Measurements from ENCODE around the gene ARVCF. TPM values are rescaled to one million over a fixed set of nuclear protein-coding genes. Genes with fewer than 3 reads are reported as not detected.
A peak's percentile ranks its signal among the peaks of the same experiment; 100 is the strongest.

Gene ARVCF
- total RNA-seq, 1 donor from 2014 or later, result 288 TPM

DNA sequence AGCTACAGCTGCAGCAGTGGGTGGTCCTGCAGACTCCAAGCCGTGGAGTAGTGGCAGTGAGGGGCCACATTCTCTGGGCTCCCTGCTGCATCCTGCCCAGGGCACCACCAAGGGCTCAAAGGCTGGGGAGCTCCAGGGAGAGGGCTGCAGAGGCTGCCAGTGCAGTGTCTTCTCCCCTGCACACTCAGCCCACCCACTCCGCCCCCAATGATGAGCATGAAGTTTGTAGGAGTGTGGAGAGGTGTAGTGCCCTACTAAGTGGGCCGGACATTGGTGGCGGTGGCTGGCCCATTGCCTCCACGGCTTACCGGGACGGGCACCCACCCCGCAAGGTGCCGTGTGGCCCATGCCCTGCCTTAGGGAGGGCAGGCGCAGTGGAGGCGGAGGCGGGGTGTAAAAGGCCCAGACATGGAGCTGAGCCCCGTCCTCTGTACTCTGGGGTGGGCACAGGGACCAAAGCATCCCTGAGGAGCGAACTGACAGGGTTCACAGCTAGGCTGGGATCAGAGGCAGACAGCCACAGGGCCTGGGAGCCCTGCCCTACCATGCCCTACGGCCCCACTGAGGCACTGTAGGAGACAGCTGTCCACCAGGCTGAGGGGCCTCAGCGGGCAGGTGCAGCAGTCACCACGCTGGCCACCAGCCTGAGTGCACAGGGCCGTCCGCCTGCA is 18.9 kb downstream of the ARVCF start:
- DNase-seq, result no peak

DNA sequence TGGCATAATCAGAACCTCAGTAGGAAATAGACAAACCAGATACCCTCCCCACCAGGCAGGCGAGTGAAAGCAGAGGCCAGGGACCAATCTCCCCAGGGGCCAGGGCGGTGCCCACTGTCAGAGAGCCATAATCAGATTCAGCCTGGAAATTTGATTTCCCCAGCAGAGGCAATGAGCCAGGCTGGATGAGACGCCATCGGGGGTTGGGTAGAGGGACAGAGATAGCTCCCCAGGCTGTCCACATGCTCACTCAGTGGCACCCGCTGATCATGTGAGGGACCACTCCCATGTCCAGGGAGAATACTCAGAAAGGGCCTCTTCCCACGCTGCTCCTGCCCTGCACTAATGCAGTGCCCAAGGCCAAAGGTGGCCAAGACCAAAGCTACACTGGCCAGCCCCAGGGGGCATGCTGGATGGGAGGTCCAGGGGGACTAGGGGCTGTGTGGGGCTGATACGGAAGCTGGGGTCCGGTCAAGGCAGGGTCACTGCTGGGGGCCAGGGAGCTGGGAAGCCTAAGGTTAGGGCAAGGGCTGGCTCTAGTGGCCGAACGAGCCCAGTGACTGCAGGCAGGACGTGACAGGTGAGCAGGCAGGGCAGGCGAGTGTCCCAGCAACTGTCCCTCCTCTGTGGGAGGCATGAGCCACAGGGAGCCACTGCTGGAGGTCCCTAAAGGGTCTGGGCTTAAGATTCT is 19.8 kb downstream of the ARVCF start:
- DNase-seq, result no peak

DNA sequence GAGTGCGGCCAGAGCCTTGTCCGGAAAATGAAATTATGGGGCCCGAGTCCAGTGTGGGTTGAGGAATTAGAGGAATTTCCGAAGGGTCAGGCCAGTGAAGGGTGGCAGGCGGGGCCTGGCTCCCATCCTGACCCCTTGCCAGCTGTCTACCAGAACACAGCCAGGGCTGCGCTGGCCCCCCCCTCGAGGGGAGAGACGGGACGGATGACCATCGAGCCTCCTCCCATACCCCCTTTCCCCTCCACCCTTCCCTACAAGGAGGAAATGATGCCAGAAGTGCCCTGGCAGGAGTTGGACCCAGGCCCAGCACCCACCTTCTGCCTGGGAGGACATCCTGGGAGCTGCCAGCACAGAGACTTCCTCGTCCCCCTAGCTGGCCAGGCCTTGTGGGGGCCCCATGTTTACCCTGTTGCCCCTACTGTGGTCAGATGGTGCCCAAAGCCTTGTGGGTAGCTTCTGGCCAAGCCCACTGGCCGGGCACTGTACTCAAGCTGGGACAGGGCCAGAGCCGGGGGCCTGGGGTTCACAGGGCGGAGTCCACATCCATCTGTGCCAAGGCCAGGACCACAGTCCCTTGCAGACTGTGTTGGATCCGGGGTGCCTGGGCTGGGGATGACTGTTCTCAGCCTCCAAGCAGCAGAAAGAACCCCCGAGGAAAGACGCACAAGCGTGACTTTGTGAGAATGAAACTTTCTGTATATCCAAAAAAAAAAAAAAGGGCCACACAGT is 20.8 kb downstream of the ARVCF start:
- peak; percentile 58 for DNase-seq

DNA sequence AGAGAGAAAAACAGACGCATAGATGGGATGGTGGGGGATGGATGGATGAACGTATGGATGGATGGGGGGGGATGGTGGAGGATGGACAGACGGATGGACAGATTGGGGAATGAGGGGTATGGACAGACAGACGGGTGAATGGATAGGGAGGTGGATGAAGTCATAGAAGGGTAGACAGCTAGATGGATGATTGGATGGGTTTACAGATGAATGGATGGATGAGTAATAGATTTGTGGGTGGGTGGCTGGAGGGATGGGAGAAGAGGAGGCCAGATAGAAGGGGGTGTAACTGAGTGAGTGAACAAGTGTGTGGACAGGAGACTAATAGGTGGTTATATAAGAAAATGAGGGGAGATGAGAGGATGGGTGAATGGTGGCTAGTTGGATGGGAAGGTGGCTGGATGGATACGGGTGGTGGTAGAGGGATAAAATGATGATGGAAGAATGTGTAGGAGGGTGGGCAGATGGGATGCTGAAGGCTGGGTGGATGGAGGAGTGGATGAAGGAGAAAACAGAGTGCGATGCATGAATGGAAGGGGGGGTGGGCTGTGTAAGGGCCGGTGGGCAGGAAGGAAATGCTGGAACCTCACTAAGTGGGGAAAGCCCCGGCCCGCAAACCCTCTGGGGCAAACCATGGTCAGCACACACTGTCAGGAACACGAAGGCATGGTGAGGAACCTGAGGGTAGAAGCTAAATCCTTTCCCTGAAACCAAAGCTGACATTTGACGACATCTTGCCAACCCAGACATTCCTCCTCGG is 21.6 kb downstream of the ARVCF start:
- no peak for DNase-seq

DNA sequence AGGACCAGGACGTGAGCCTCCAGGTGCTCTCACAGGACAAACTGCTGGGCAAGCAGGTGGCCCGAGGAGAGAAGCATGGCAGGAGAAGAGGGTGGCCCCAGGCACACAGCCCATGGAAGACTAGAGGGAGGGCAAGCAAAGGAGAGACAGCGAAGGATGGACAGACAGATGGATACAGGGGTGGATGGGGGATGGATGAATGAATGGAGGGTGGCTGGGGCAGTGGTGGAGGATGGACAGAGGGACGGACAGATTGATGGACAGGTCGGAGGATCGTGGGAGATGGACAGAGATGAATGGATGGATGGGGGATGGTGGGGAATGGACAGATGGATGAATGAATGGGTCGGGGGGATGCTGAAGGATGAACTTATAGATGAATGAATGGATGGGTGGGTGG is 22.7 kb downstream of the ARVCF start:
- DNase-seq, result no peak

DNA sequence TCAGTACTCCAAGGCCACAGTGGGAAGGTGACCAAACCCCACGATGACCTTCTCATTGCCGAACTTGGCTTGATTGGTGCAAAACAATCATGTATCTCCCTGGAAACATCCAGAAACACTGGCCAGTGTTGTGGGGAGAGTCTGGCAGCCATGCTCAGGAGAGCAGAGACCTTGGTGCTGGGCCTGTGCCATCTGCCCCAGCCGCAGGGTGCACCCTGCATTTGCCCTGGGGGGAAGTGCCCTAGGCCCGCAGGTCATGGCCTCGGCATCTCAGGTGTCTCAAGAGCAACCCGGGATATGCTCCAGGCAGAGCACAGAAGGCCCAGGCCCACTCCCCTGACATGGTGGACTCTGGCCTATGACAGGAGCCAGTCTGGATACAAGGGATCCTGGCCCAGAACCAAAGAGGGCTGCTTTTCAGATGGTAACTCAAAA is 23.7 kb downstream of the ARVCF start:
- no peak for DNase-seq

DNA sequence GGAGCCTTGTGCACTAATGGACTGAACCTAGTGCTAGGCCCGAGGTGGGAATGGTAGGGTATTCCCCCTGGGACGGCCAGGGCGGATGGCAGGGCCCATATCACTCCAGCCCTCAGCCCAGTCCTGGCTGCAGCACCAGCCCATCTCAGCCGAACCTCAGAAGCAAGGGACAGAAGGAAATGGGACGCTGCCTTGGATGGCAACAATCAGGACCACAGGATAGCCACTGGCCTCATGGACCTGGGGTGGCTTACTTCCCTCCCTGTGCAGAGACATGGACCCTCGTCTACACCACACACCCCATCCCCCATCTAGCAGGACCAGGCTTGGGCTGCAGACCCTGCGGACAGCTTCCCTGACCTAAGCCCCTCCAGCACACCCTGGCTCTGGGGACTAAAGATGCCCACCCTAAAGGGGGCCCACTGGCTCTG is 24.1 kb downstream of the ARVCF start:
- DNase-seq, result no peak

DNA sequence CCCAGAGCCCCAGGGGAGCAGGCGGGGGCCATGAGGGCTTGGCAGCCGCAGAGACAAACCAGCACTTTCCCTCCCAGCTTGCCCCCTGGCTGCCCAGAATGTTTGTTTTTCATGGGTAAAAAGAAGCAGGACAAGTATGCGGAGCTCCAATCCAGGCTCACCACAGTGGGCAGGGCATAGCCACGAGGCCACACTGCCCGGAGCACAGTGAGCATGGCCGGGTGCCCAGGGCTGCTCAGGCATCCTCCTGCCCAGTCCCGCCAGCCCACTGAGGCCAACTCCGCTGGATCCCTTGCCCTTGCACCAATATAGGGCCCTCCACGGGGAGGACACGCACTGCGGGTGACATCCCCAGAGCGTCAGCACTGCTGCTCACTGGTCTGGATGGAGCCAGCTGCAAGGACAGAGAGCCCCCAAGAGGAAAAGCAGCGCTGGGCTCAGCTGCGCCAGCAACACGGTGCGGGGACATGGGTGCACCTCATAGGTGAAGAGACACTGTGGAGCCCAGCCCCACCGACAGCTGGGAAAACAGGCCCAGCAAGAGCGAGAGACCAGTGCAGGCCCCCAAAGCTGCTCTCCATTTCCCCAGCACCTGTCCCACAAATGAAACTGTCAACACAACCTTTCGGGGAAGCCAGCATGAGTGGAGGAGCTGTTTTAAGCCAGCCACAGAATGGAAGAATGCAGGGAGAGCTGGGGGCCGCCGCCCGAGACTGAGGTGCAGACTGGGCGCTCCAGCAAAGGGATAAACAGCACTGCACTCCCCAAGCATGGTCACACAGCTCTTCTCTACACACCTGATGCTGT is 24.8 kb downstream of the ARVCF start:
- DNase-seq, result no peak

DNA sequence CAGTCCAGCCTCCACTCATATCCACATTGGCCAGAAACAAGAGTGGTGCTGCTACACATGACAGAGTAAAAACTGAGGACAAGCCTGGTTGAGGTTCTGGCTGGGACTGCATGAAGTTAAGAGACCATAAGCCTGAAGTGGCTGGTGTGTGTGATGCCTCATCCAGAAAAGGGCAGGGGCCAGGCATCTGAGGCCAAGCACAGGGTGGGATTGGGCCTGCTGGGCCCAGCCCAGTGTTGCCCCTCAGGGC is 25.3 kb downstream of the ARVCF start:
- no peak for DNase-seq

DNA sequence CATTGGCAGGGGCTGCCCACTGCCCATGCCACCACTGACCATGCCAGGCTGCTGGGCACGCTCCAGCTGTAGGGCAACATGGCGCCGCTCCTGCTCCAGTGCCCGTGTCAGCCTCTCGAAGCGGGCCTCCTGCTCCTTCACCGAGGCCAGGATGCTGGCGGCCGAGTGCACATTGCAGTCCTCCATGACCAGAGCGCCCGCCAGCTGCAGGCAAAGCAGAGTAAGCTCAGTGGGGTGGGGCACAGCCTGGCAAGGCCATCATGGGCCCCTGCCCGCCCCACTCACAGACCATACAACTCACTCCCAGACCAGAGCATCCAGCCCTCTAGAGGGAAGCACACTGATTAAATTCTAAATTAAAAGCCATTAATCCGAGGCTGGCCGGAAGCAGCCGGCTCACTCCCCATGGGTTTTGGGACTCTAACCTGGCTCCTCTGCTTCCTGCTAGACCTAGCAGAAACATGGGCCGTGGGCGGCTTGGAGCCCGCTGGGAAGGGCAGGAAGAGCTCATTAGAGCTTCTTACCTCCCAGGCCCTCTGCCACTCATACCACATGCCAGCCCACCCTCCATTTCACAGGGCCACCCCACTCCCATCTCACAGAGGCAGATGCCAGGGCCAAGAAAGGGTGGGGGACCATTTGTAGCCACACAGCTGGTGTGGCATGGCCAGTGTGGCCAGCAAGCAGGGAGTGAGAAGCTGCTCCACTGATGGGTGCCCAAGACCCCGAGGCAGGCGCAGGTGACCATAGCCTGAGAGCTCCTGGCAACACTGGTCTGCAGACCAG is 25.8 kb downstream of the ARVCF start:
- no peak for DNase-seq

DNA sequence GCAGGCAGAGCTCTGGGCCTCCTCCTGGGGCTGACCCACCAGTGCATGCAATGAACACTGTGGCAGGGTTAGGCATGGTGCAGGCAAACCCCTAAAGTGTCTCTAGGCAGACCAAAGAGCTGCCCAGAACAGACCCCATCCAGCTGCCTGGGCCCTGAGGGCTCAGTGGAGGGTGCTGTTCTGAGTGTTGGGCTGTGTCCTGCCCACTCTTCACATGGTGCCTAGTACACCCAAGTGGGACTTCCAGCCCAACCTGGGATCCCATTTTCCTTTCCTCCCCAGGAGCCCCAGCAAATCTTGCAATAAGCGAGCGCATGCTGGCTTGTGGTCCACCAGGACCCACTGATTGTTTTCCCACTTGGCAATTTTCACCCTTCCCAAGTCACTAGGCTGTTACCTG is 26.4 kb downstream of the ARVCF start:
- DNase-seq, result no peak

DNA sequence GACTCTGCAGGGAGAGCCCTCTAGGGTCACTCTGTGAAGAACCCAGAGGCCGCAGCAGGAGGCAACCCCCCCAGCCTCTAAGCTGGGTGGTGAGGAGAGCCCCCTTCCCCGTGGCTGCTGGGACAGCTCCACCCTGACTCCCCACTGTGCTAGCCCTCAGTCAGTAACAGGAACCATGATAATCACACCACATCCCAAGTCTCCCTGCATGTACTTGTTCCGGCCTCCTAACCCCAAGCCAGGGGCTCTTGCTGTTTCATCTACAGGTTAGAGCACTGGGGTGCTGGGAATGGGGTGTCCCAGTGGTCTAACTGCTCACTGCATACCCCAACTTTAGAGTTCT is 26.9 kb downstream of the ARVCF start:
- no peak for DNase-seq

DNA sequence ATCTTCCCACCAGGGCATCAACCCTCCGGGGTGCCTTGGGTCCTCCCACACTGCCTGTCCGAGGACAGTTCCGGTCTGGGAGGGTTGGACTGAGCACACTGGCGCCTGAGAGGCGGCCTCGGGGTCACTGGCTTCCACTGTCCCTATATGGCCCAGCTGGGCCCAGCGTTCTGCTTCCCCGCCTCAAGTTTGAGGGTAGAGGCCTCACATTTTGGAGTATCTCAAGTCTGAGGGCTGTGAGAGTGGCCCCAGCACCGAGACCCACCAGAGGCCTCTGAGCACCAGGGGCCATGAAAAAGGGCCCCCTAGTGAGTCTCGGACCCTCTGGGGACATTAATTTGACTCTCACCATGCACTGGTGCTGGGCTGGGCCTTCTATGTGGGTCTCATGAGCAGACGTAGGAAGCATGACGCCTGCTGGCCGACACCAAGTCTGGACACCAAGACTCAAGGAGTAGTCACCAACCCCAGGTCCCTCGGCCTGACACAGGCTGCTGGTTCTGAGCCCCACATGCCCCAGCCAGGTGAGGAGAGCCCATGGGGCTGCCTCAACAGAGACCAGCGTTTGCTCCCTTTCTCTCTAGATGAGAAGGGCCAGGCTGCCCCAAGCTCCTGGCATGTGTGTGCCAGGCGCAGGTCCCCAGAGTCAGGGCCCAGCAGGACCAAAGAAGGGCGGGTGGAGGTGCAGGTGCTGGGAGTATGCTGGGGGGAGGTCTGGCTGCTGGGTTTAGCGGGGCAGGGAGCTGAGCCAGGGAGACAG is 27.5 kb downstream of the ARVCF start:
- DNase-seq, result no peak

DNA sequence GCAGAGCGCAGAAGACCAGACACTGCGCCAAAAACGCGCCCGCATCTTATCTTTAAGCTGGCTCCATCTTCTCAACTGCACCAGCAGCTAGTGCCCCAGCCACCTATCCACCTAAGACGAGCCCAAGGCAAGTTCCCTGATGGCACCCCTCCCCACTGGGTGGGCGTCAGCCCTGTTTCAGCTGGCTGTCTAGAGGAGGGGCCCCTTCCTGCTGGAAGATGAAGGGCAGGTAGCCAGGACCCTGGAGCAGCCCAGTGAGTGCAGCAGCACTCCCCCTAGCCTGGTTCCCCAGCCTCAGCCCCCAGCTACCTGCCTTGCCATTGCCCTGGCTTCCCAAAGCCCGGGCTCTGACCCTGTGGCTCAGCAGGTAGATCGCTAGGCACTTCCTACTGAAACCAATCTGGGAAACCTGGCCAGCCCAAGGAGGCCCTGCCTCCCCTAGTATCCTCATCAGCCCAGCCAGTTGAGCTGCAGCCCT is 28.3 kb downstream of the ARVCF start:
- DNase-seq, result no peak

DNA sequence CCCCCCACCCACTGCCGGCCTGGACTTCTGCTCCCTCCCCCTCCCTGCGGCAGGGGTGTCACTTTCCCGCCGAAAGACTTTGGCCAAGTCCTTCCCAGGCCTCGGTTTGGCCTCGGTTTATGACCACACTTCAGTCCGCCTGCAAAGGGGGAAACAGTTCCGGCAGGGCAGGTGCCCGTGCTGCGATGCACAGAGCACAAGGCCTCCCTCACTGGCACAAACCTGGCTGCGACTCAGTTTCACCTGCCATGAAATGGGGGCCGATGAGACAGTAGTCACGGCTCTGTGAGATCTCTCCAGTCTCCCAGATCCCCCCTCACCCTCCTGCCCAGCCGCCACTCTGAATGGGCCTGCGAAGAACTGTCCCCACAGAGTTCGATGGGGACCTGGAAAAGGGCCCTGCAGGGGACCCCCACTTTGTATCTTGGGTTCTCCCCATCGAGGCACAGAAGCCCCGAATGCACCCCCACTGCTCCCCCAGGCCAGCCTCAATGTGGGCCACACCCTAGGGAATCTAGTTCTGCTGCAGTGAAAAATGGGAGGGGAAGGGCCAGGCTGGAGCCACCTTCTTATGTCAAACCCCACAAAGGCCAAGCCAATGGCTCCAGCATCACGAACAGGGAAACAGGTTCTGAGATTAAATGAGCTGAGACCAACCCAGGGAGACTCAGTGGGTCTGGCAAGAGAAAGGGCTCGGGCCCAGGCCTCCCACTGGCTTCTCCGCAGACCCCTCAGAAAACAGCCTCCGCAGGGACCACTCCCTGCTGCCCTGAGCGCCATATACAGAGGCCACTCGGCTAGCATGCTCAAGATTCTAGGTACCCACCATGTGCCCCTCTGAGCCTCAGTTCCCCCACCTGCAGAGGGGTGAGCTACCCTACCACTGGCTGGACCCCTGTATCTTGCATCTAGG is 29.0 kb downstream of the ARVCF start:
- no peak for DNase-seq

DNA sequence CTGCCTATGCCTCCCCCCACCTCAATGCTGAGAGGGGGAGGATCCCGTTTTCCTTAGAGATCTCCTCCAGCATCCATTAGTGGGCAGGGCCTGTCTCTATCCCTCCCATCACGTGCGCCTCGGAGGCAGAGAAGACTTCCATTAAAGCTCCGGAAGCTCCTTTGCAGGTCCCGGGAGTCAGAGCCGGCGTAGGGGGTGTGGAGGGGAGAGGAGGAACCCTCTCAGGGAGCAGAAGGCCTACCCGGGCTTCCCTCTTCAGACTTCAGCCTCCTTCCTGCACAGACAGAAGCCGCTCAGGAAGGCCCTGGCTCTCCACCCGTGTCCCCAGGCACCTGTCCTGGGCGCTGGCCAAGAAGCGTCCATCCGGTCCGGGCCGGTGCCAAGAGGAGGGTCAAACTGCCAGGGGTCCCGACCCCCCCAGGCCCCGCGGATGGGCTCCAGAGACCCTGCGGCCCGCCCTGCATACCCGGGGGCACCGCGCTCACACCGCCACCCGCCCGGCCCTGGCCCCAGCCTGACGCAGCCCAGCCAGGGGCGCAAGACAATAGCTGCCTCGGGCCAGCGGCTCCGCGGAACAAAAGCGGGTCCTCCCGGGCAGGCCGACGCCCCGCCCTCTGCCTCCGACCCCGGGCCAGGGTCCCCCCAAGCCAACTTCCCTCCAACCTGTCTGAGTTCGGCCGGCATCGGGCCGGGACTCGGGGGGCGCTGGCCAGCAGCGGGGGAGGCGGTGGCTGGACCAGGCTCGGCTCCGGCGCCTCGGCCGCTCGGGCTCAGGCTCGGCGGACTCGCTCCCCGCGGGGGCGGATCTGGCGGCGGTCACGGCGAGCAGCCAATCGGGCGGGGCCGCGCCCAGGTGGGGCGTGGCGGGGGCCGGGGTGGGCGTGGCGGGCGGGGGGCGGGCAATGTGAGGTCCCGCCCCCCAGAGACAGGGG is 29.9 kb downstream of the ARVCF start:
- DNase-seq, result peak; percentile 87

DNA sequence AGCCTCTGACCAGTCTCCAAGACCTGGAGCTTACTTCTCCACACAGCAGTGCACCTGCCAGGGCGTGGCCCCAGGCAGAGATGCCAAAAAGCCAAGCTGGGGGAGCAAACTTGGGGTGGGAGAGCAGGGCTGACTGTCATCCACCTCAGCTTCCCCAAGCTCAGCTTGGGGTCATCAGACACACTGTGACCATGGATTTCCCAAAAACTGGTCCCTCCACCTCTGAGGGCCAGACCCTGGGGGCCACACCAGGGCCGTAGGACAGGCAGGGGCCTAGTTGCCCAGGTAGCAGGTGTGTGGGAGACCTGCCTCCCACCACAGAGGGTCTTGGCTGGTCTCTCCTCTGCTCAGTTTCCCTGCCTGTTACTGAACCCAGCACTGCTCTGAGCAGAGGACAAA is 30.6 kb downstream of the ARVCF start:
- no peak for DNase-seq

All from dermis blood vessel endothelial cell (primary cell).